Activated CD4-positive, alpha-beta T cell treated with anti-CD3 and anti-CD28 coated beads, Interleukin-2, amount 50 U/mL, for 16 hours (primary cell): ENCODE results near the gene NPPC.

Experiments
- DNase-seq: peaks from one replicate; pipeline ENCODE4 v3.0.0-alpha.2; 2020

The NPPC gene

DNA sequence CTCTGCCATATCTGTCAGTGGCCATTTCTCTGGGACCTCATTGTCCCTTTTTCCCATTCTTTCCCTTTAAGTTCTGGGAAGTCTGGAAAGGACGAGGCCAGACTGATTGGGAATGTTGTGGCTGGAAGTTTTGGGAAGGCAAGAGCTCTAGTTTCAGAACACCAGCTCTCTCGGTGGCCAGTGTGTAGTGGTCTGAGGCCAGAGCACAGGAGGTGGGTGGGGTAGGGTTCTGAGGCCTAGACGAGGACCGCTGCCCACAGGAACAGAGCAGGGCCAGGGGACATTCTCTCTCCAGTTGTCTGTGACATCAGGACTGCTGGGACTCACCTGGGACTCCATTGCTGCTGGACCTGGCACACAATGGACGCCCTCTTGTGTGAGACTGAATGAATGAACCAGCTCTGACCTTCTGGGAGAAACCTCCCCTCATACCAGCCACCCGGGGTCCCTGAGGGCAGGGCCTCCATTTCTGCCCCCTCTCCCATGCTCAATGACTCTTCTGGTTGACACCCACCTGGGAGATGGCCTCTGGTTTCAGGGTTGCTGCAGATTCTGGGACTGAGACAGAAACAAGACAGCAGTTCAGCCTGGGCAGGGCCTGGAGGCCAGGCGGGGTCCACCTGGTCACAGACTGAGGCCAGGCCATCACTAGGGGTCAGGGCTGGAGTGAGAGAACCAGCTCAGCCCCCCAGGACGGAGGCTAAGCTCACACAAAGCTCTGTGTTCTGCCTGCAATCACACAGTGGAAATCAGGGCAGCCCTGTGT, 8.4 kb upstream of the NPPC start:
- DNase-seq, result no peak

DNA sequence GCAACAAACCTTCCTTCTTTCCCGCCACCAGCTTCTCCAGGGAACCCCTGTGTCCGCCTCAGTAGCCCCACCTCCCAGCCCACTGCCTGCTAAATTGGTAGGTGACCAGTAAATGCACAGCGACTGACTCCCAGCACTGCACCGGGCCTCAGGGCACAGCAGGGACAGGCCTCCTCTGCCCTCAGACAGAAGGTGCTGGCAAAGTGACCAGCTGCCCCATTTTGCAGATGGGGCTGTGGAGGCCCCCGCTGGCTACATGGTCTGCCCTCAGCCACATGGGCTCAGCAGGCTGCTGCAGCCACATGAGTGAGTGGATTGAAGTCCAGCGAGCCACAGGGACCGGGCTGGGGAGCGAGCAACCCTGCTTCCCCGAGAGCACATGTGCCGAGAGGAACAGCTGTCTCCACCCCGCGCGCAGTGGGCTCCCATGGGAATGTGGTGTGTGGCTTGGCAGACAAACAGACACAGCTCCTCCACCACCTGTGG, 7.8 kb upstream of the NPPC start:
- DNase-seq, result no peak

DNA sequence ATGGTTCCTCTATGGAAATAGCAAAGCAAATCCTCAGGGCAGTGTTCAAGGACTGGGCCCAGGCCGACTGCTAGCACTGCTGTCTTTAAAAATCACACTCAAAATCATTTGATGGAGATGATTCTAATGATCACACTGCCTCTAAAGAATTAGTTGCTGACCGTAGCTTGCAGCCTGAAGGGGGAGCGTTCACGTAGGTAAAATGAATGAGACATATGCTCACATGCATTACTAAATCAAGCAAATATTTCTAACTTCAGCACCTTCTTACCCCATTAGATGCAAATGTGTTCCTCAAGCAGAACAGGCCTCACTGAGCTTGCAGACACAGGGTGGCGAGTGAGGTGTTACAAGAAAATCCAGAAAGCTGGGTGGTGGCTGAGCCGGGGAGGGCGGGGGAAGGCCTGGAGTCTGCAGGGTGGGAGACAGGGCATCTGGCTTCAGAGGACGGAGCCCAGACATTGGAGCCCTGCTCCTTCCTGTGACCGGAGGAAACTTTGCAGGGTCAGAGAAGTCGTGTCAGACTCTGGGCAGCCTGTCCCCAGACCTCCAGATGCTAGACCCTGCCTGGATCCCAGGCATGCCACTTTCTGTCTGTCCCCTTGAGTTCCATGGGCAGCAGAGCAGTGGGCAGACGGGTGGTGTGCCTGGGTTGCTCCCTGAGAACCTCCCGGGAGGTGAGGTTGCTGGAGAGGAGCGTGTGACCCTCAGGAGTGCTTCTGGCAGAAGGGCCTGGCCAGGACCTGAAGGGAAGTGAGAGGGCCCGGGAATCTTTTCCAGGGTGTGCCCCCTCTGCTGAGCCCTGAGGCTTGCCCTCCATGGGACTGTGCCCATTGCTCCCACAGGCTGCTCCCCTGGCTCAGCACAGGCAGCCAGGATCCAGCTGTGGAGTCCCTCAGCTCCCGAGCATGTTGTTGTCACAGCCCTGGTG, 7.1 kb upstream of the NPPC start:
- no peak for DNase-seq

DNA sequence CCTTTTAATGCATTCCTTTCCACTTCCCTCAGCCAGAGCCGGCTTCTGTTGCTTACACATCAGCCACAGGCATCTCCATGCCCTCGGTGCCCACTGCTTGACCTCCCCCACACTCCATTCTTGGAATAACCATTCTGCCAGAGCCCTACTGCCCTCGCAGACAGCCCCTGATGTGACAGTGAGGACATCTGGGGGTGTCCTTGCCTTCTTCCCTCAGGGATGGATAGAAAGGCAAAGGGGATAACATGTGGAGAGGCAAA, 6.4 kb upstream of the NPPC start:
- no peak for DNase-seq

DNA sequence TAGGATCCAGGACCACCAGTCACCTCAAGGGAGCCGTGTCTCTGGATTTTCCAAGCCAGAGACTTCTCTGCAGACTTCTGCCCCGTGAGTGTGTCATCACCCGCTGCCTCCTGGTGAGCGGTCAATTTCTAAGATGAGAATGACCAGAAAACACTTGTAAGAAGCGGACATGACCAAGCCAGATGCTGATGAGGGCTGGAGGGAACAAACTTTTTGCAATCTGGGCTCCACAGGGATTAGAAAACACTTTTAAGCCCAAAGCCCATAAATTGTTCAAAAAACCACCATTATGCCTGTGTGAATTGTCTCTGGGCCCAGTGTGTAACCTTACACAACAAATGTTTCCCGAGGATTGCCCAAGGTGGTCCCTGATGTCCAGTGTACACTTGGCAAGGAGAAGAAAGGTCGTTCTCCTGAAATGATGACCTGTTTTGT, 5.3 kb upstream of the NPPC start:
- no peak for DNase-seq

DNA sequence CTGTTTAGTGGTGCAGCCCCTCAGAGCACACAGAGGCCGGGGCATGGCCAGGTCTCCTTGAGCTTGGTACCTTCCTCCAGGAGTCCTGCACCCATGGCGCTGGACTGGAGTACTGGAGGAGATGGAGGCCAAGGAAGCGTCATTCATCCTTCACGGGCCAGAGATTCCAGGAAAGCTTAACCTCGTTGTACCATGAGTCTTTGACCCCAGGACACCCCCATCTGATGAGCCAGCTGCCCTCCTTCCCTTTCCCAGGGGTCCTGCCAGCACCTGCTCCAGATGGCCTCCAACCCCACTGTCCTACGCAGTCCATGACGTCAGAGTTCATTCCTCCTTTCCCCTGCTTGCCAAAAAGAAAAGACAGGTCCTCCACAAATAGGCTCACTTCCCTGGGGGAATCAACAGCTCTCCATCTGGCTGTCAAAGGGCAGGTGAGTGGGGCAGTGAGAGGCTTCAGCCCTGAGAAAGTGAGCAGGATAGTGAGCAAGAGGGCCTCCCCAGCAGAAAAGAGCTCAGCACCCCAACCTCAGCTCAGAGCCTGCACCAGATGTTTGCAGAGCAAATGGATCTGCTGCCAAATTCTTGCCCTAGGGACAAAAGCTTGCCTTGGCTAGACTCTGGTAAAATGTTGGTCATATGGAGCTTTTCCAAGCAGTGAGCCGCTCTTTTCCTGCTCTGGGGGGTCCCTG, 4.5 kb upstream of the NPPC start:
- DNase-seq, result no peak

DNA sequence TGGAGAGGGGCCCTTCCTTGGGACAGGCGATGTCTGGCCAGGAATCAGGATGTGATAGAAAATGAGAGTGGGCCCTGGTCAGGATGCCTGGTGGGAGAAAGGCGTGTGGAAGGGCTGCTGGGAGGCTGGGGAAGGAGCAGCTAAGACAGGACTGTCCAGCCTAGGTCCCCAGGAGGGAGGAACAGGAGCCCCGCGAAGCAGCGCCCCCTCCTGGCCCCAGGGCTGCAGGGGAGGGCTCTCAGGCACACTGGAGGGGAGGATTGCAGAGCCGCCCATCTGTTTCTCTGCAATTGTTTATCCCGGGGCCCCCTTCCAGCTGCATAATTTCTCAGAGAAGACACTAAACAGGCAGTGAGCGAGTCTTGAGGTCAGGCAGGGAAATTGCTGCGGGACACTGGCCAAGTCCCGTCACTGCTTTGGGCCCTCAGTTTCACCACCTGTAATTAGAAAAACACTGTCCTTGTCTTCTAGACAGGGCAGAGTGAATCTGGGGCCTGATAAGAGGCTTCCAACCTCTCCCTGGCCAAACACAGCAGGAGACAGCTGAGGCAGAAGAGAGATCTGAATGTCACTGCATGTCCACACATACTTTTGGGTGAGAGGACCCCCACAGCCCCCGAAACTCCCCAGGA, 3.9 kb upstream of the NPPC start:
- DNase-seq, result peak; percentile 14

DNA sequence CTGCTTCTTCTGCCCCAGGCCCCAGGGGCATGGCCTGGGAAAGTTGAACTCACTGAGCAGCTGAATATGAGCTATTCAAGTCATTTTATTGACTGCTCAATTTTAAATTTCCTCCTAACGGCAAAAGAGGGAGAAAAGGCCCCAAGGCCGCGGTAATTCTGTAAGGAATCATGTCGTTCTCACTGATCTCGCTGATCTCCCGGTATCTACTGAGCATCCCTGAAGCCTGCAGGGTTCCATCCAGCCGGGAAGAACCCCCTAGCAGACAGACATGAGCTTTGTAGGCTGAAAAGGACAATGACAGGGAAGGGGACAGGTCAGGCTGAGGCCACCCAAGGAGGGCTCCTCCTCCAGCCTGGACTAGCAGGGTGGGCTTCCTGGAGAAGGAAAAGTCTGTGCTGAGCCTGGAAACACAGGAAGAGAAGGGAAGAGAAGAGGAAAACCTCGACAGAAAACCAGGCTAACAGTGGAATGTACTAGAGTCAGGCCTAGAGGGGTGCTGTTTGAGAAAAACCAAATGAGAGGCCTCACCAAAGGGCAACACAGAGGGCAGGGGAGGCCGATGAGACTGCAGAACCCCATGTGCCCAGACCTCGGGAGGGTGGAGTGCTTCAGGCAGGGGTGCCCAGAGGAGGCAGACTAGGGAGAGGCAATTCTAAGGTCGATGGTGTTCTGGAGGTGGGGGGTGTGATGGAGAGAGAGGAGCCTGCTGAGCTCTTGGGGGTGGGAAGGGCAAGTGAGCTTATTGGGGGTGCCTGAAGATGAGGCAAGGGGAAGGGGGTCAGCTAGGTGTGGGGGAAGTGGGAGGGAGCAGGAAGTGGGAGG, 2.9 kb upstream of the NPPC start:
- DNase-seq, result no peak

DNA sequence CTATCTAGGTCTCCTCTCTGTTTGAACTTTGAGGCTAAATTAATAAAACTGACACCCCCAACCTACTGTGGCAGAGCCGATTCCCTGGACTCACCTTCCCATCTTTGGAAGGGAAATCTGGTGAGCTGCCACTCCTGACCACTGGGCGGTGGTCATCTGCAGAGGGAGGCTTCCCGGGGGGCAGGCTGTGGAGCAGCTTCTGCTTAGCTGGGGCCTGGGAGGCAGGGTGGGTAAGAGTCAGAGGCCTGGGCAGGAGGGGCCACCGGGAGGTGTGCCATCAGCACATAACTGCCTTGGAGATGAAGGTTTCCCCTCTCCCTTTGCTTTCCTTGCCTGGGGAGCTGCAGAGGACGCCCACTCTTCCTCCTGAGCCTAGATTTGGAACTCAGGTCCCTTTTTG, 2.3 kb upstream of the NPPC start:
- DNase-seq, result no peak

DNA sequence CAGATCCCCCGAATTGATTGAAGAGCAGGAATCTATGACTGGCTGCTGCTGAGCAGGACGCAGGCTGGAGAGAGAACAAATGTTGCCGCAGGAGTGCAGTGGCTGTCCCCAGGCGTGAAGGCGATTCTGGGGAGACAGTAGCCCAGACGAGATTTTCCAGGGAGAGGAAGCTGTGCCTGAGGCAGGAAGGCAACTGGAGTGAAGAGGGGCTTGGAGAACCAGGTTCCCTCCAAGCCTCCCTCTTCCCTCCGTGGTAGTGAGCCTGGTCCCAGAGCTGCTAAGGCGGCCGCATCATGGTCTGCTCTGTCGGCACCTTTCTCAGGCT, 1.3 kb upstream of the NPPC start:
- no peak for DNase-seq

DNA sequence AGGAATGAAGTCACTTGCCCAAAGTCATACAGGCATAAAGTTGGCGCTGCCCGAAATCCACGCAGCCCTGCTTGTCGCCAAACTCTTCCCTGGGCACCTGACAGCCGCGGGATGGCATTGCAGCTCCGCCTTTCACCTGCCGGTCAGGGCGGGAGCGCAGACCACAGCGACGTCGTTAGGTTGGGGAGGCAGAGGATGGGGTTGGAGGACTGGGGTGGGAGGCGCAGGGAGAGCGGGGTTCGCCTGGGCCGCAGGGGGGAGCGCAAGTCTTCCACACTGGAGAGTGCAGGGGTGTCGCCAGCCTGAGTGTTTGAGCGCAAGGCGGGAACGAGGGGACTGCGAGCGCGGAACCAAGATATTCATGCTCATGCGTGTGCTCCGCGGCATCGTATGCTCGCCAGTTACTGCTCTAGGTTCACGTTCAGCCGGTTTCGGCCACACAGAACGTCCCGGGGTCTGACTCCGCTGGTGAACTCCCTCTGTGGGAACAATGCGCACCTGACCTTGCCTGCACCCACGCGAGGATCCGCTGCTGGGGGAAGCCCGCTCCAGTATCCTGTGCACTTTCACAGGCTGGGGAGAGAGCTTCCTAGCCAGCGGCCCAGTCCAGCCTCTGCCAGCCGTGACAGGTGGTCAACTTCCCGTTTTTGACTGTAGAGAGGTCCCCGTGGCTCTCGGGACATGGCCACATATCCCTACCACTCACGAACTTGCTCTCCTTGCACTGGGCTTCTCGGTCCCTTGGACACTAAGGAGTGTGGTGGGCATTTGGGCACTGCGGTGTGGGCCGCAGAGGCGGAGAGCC, 767 bp upstream of the NPPC start:
- DNase-seq, result peak; percentile 9

DNA sequence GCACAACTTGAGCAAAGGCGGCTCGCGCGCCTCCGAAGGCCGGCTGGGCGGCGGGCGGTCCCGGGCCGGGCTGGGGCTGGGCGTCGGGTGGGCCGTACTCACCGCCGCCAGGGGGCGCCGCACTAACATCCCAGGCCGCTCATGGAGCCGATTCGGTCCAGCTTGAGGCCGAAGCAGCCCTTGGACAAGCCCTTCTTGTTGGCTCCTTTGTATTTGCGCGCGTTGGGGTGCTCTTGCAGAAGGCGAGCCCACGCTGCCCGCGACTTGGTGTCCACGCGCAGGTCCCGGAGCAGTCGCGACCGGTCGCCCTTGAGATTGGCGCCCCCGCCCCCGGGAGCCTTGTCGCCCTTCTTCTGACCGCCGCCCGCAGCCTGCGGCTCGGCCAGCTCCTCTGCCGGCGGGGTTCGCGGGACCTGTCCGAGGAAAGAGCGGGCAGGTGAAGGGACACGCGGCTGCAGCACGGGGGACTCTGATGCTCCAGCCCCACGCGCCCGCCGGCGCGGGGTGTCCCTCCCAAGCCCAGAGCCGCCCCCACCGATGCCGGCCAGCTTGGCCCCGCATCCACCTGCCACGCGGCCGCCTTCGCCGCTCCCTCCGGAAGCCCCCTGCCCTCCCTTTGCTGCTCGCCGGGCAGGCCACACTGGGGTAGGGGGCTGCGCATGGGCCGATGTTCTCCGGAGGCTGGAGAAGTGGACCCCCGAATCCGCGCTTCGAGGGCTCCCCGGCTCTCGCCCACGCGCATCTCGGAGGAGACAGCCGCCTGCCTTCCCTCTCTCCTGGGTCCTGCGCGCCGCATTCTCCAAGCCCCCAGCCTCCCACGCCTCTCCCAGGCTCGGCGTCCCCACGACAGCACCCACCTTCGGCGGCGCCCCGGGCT, 655 bp downstream of the NPPC start:
- peak; percentile 71 for DNase-seq

DNA sequence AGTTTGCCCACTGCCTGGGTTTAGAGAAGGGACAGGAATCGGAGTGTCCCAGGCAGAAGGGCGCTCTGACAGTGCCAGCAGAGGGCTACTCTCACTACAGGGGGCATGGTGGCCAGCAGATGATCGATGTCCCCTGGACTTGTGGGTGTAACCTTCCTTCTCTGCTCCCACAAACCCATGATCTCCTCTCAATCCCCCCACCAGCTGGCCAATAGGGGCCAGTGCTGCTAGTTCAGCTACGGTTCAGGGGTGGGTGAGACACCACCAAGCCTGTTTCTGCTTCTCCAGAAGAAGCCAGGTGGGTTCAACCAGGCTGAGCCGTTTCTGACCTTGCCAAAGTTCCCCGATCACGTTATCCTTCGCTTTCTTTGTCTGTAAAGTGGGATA, 1.3 kb downstream of the NPPC start:
- DNase-seq, result no peak

DNA sequence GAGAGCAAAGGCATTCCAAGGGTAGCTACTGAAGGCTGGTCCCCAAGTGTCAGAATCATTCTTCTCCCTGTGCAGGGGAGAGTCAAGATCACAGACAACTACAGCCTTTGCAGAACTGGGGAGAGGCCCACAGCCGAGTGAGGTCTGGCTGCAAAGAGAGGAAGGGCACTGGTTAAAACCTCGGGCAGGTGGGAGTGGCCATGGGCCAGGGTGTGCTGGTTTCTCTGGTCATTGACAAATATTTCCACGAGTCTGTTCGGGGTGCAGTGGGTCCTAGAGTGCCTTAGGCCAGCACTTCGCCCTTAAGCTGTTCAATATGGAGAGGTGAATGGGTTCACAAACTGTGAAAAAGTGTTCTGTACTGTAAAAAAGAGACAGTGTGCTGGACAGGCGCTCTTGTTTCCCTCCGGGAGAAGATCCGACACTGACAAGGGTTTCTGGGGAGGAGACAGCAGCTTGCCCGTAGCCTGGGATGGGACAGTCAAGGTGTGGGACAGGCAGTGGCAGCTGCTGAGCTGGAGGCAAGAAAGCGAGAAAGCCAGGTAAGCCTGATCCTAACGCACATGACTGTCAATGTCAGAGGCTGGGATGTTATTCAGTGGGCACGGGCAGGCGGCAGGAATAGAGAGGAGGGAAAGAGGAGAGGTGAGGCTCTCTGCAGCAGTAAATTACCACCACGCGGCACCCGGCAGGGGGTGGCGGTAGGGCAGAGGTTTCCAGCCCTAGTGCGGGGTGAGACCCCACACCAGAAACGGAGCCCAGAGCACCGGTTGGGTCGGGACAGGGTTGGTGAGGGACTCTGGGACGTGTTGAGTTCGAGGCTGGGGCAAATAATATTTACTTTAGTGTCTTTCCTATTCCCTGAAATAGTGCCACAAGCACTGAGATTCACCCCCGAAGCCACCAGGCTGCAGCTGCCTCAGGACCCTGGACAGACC, 2.0 kb downstream of the NPPC start:
- no peak for DNase-seq

DNA sequence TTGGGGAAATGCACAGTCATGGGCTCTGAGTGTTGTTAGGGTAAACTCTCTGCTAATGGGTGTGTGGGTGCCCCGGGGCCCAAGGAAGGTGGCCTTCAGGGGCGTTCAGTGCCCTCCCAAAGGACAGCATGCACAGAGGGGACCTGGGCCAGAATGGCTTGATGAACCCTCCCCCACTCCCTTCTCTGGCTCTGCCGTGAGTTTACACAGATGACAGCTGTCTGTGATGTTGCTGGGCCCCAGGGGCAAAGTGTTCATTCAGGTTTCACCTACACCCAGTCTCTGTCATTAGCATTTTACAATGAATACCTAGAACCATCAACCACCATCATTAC, 3.2 kb downstream of the NPPC start:
- no peak for DNase-seq

DNA sequence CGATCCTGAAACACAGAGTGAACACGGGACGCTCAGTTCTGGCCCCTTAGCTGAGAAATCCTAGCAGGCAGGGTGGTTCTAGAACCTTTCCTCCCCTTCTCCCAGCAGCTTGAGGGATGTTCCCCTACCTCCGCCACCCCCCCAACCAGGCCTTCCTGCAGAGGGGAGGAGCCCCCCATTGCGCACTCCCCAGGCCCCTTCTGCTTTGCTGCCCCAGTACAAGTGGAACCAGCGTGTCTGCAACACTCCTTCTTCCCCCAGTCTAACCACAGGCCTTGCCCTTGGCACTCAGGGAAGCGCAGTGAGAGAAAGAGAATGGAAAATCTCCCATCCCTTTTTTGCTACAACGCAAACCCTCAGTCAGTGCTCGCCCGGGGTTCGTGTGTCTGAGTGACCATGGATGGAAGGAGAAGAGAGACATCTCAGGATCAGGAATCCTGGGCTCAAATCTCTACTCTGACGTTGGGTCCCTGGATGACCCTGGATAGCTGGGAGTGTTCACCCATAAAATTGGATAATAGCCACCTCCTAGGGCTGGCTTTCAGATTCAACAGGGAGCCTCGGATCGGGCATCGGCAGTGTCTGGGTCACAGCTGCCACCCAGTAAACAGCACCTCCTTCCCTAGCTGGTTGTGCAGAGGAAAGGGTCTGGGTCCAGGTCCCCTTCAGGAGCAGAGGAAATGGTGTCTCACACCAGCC, 3.7 kb downstream of the NPPC start:
- DNase-seq, result no peak

DNA sequence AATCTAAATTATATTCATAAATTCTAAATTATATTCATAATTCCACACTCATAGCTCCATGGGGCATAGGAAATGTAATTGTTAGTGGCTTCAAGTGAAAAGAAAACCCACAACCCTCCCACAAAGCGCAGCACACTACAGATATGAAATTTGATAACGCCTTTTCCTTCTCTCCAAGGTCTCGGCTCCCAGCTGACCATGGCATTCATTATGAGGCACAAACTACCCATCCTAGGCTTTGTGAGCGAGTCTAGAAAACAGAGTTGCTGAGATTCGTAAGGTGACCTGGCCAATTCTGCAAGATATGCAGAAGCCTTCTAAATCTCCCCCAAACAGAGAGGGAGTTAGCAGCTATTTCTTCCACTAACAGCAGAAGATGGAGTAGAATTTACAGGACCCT, 5.4 kb downstream of the NPPC start:
- no peak for DNase-seq

DNA sequence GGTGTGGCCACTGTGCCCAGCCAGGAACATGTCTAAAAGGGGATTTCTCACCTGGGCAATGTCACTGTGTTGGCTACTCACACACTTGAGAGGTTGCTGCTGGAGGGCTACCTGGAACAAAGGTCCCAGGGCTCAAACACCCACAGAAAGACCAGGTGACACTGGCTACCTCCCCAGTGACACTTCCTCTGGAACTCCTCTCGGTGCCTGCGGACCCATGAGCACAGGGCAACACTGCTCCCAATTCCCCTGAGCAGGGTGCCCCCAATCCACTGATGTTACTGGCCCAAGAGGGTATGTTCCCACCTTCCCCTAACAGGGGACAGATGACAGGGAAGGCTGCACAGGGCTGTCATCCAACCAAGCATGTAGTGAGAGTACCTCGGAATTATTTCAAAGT, 5.8 kb downstream of the NPPC start:
- no peak for DNase-seq
